ENCODE data around the gene RNF144A.

RNF144A gene

GRCh38 chr2:6978991-6979390 lies 61.8 kb downstream of the RNF144A start:
- no peak overlapping the region for H3K4me3 ChIP-seq (ENCODE audit: control insufficient read depth, low read depth, low read length)
- no peak for DNase-seq (ENCODE audit: low read depth)
- no peak for TF ChIP-seq CTCF (IDR thresholded peaks at IDR 0.05; ENCODE audit: control insufficient read depth, insufficient read depth, low read depth, low read length, missing control alignments)

DNA sequence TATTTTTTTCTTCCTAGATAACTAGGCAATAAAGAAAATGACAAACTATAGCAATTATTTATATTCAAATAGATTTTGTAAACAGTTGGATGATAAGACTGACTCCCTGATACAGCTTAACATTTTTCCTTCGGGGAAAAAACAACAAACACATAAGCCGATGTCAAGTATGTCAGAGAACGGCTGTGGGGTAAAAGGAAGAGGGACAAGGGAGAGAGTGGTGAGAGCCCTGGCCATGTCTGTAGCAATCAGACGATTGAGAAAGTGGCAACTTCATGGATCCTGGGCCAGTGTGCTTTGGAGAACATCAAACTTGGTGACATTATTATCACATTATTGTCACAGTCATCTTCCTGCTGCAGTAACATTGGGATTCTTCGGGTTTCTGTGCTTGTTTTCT lies 65.2 kb downstream of the RNF144A start:
- H3K4me3 ChIP-seq (ENCODE audit: control insufficient read depth, low read depth, low read length): no peak overlapping the region
- no peak for DNase-seq (ENCODE audit: low read depth)
- TF ChIP-seq CTCF (IDR thresholded peaks at IDR 0.05; ENCODE audit: control insufficient read depth, insufficient read depth, low read depth, low read length, missing control alignments): no peak

- no peak for DNase-seq (ENCODE audit: low read depth)
- no peak overlapping the region for H3K4me3 ChIP-seq (ENCODE audit: control insufficient read depth, low read depth, low read length)
- no peak for TF ChIP-seq CTCF (IDR thresholded peaks at IDR 0.05; ENCODE audit: control insufficient read depth, insufficient read depth, low read depth, low read length, missing control alignments)
Measured at GRCh38 chr2:6982934-6983589, 65.8 kb downstream of the RNF144A start.

GRCh38 chr2:6986301-6986911 lies 69.2 kb downstream of the RNF144A start:
- no peak for DNase-seq (ENCODE audit: low read depth)
- H3K4me3 ChIP-seq (ENCODE audit: control insufficient read depth, low read depth, low read length): no peak overlapping the region
- TF ChIP-seq CTCF (IDR thresholded peaks at IDR 0.05; ENCODE audit: control insufficient read depth, insufficient read depth, low read depth, low read length, missing control alignments): no peak

GRCh38 chr2:6986912-6987361 lies 69.7 kb downstream of the RNF144A start:
- no peak for DNase-seq (ENCODE audit: low read depth)
- no peak overlapping the region for H3K4me3 ChIP-seq (ENCODE audit: control insufficient read depth, low read depth, low read length)
- TF ChIP-seq CTCF (IDR thresholded peaks at IDR 0.05; ENCODE audit: control insufficient read depth, insufficient read depth, low read depth, low read length, missing control alignments): no peak

DNA sequence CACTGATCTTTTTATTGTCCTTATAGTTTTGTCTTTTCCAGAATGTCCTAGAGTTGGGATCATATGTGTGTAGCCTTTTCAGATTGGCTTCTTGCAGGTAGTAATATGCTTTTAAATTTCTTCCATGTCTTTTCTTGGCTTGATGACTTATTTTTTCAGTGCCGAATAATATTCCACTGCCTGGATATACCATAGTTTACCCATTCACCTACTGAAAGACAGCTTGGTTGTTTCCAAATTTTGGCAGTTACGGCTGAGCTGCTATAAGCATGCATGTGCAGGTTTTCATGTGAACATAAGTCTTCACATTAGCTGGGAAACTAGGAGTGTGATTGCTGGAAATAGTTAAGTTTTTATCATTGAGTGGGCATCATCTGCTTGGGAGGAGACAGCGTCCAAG lies 73.7 kb downstream of the RNF144A start:
- no peak for DNase-seq (ENCODE audit: low read depth)
- no peak for TF ChIP-seq CTCF (IDR thresholded peaks at IDR 0.05; ENCODE audit: control insufficient read depth, insufficient read depth, low read depth, low read length, missing control alignments)
- no peak overlapping the region for H3K4me3 ChIP-seq (ENCODE audit: control insufficient read depth, low read depth, low read length)

Measured in AG09309 (cell line).